IMR-90 (cell line): ENCODE results near the gene AQP5. TPM values are rescaled to one million over a fixed set of nuclear protein-coding genes. Genes with fewer than 3 reads are reported as not detected.

Source experiments
- ATAC-seq: fragments of 200-7000 bp; cut with Tn5 transposase; 2 replicates; pipeline ENCODE4 v1.9.1; 2020; ENCODE audit warnings: low read depth, mild to moderate bottlenecking, moderate library complexity
- BruUV-seq: library from RNA; stranded (reverse); fragments of 400-500 nt; replicated peaks from 2 replicates; lab custom pipeline; 2021; lab: Mats Ljungman, UMichigan
- CTCF ChIA-PET: fragments of 300-600 bp; formaldehyde crosslinking; extraction: SDS; loops from one replicate; lab custom pipeline; 2021; ENCODE audit warnings: antibody characterized with exemption; lab: Yijun Ruan, JAX
- POLR2A ChIA-PET: fragments of 300-600 bp; sonication (Branson Sonifier 250); formaldehyde crosslinking; loops from one replicate; lab custom pipeline; 2022; ENCODE audit warnings: antibody characterized with exemption; ENCODE audit not compliant: unreplicated experiment; lab: Charles Lee
- DNase-seq: peaks from one replicate; pipeline ENCODE4 v3.0.0; 2013
- H2AFZ ChIP-seq: replicated peaks from 2 replicates; pipeline ENCODE3; 2013; ENCODE audit warnings: low read length, mild to moderate bottlenecking; ENCODE audit not compliant: poor library complexity
- H2AK5ac ChIP-seq: 2 replicates; pipeline ENCODE4 v1.6.1; 2013; ENCODE audit warnings: low read depth, low read length, inconsistent platforms
- H2AK9ac ChIP-seq: replicated peaks from 2 replicates; pipeline ENCODE3; 2013; ENCODE audit warnings: mild to moderate bottlenecking, low read depth, low read length, moderate library complexity; ENCODE audit not compliant: poor library complexity
- H2BK120ac ChIP-seq: 2 replicates; pipeline ENCODE4 v1.6.1; 2013; ENCODE audit warnings: low read depth, low read length, inconsistent platforms
- H2BK15ac ChIP-seq: 3 replicates; pipeline ENCODE4 v1.6.1; 2013; ENCODE audit warnings: low read depth, low read length, inconsistent platforms
- H2BK20ac ChIP-seq: 2 replicates; pipeline ENCODE4 v1.6.1; 2013; ENCODE audit warnings: low read depth, mild to moderate bottlenecking, inconsistent platforms, low read length, moderate library complexity
- H2BK5ac ChIP-seq: 2 replicates; pipeline ENCODE4 v1.6.1; 2013; ENCODE audit warnings: mild to moderate bottlenecking, low read depth, low read length, inconsistent platforms; ENCODE audit not compliant: poor library complexity, severe bottlenecking
- H3K14ac ChIP-seq: replicated peaks from 2 replicates; pipeline ENCODE4 v1.6.1; 2013; ENCODE audit warnings: low read depth, low read length, inconsistent platforms
- H3K18ac ChIP-seq: 2 replicates; pipeline ENCODE4 v1.6.1; 2013; ENCODE audit warnings: low read depth, low read length, control low read depth
- H3K23ac ChIP-seq: 2 replicates; pipeline ENCODE4 v1.6.1; 2013; ENCODE audit warnings: low read depth, low read length, inconsistent platforms
- H3K27ac ChIP-seq: 2 replicates; pipeline ENCODE4 v1.5.1; 2013; ENCODE audit warnings: mild to moderate bottlenecking, control low read depth, low read length; ENCODE audit not compliant: insufficient read depth
- H3K27me3 ChIP-seq: 2 replicates; pipeline ENCODE4 v1.6.1; 2013; ENCODE audit warnings: low read length; ENCODE audit not compliant: control insufficient read depth, insufficient read depth
- H3K36me3 ChIP-seq: 2 replicates; pipeline ENCODE4 v1.6.1; 2013; ENCODE audit warnings: low read length, mixed read lengths; ENCODE audit not compliant: control insufficient read depth, insufficient read depth
- H3K4ac ChIP-seq: 2 replicates; pipeline ENCODE4 v1.6.1; 2013; ENCODE audit warnings: low read depth, low read length, inconsistent platforms
- H3K4me1 ChIP-seq: 2 replicates; pipeline ENCODE4 v1.6.1; 2013; ENCODE audit warnings: low read length, mixed read lengths; ENCODE audit not compliant: control insufficient read depth, insufficient read depth
- H3K4me2 ChIP-seq: 2 replicates; pipeline ENCODE4 v1.6.1; 2013; ENCODE audit warnings: low read depth, mild to moderate bottlenecking, control low read depth, low read length, moderate library complexity
- H3K4me3 ChIP-seq: 2 replicates; pipeline ENCODE4 v1.5.1; 2013; ENCODE audit warnings: low read depth, mild to moderate bottlenecking, control low read depth, low read length, moderate library complexity; ENCODE audit not compliant: insufficient read depth
- H3K56ac ChIP-seq: 2 replicates; pipeline ENCODE4 v1.6.1; 2013; ENCODE audit warnings: low read length, inconsistent platforms; ENCODE audit not compliant: insufficient read depth; ENCODE audit errors: extremely low read depth
- H3K79me1 ChIP-seq, 2 experiments: 2 replicates each; pipeline ENCODE4 v1.6.1; 2013; ENCODE audit warnings: low read length in 2 of 2, inconsistent platforms in 1 of 2, low read depth in 1 of 2
- H3K9ac ChIP-seq: 2 replicates; pipeline ENCODE4 v1.6.1; 2013; ENCODE audit warnings: low read depth, low read length, control low read depth
- H3K9me1 ChIP-seq: 2 replicates; pipeline ENCODE4 v1.6.1; 2013; ENCODE audit warnings: low read length, inconsistent platforms; ENCODE audit not compliant: insufficient read depth
- H3K9me3 ChIP-seq: 2 replicates; pipeline ENCODE4 v1.6.1; 2013; ENCODE audit warnings: low read length; ENCODE audit not compliant: control insufficient read depth, insufficient read depth
- H4K20me1 ChIP-seq: 2 replicates; pipeline ENCODE4 v1.6.1; 2013; ENCODE audit warnings: low read length, inconsistent platforms; ENCODE audit not compliant: insufficient read depth
- H4K5ac ChIP-seq: 2 replicates; pipeline ENCODE4 v1.6.1; 2013; ENCODE audit warnings: mild to moderate bottlenecking, low read depth, low read length, control low read depth
- H4K8ac ChIP-seq, 2 experiments: 2 replicates each; pipeline ENCODE4 v1.6.1; 2013; ENCODE audit warnings: low read depth in 2 of 2, low read length in 2 of 2, control low read depth in 1 of 2, inconsistent platforms in 1 of 2
- H4K91ac ChIP-seq: 2 replicates; pipeline ENCODE4 v1.6.1; 2013; ENCODE audit warnings: low read depth, low read length, inconsistent platforms; ENCODE audit not compliant: insufficient read depth
- NFE2L2 ChIP-seq: fragments of 150-350 bp; IDR thresholded peaks from 2 replicates; pipeline ENCODE4 v1.6.1; 2016; ENCODE audit warnings: low read depth, mild to moderate bottlenecking, low read length
- whole genome bisulfite sequencing, 2 experiments: methylation state at CpG; one replicate each; pipeline versions ENCODE4 v1.1.5 to v1.1.7; 2013; ENCODE audit warnings: missing lambda C conversion rate in 2 of 2; ENCODE audit not compliant: insufficient read length in 1 of 2; ENCODE audit errors: extremely low coverage in 2 of 2; 5-methylcytosine and 5-hydroxymethylcytosine counted together
- dilution Hi-C: fragments of 300-500 bp; cut with HindIII; formaldehyde crosslinking; loops from one replicate; pipeline ENCODE4 v1.14.3; 2018; ENCODE audit warnings: low sequenced_read_pairs; ENCODE audit not compliant: unreplicated experiment
- in situ Hi-C: fragments of 300-500 bp; cut with MboI; formaldehyde crosslinking; loops from 3 replicates; pipeline ENCODE4 v1.14.3; 2019; ENCODE audit warnings: low sequenced_read_pairs, inconsistent platforms, mixed read lengths
- intact Hi-C: fragments of 100-400 bp; cut with micrococcal nuclease; formaldehyde crosslinking; loops from 2 replicates; pipeline ENCODE4 v1.10.0; 2022
- polyA plus RNA-seq, 3 experiments: library from polyadenylated mRNA; depleted of rRNA; stranded (reverse); fragments of >200 nt; gene quantifications; 2 replicates each; pipeline ENCODE4 v1.2.3, GENCODE V29; 2012; ENCODE audit warnings: low replicate concordance in 1 of 3
- total RNA-seq: library from RNA; depleted of rRNA; stranded (reverse); fragments of >200 nt; gene quantifications from 2 replicates; pipeline ENCODE4 v1.2.3, GENCODE V29; 2012

The AQP5 gene
- total and polyA plus RNA-seq, 2 of the 4 experiments (the other 2 are of a cell fraction): not detected

DNA sequence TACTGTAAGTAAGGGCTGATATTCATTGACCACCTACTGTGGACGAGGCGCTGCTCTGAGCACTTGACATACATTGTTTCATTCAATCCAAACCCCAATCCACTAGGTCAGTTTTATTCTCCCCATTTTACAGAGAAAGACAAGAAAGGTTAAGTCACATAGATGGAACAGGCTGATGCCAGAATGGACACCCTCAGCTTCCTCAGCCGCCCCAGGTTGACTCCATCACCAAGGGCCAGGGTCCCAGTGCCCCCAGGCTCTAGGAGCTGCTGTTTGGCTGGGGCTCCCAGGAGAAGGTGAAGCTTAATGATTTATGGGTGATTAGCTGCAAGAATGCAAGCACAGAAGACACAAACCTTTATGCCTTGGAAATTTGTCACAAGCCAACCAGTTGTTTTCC lies 11.8 kb upstream of the AQP5 start:
- TF ChIP-seq NFE2L2: no peak
- Histone ChIP-seq H3K9me3 (no peaks in the 10 kb centered on the region), H3K79me1 (no peaks in the 10 kb centered on the region), H3K4me1 (no peaks in the 10 kb centered on the region; the same call in 1 of the 2 replicates), H2AK5ac (no peak overlapping the region), H3K27ac (no peak overlapping the region), H3K9me1 (0 out of 2 replicates have a peak, but pooled peaks cover under 1% of the 10 kb centered on the region), H3K23ac (no peak overlapping the region), H2BK120ac (no peak overlapping the region), H3K4me3 (no peak overlapping the region), H3K36me3 (no peaks in the 10 kb centered on the region), H2BK15ac (no peak overlapping the region), H3K14ac (no peak overlapping the region), H2BK5ac (no peak overlapping the region), H2AK9ac (no peak overlapping the region), H2AFZ (no peak overlapping the region), H4K5ac (no peak overlapping the region), H3K4me2 (no peak overlapping the region), H2BK20ac (no peak overlapping the region), H4K20me1 (no peaks in the 10 kb centered on the region), H3K27me3 (peaks cover 47% of the 10 kb centered on the region), H3K9ac (no peak overlapping the region), H3K18ac (no peak overlapping the region), H4K8ac (no peak overlapping the region), H4K91ac (no peak overlapping the region), H3K56ac (no peak overlapping the region), H3K4ac (no peak overlapping the region)
- ATAC-seq (no peak), DNase-seq (no peak)
- CTCF ChIA-PET: no interaction called here
- no TSS peak for BruUV-seq
- WGBS, 2 experiments: no CpG with 5 or more reads among the region's 3 CpGs
- POLR2A ChIA-PET: no interaction called here
- dilution Hi-C loops: no loop called here
- intact Hi-C loops: no loop called here
- in situ Hi-C loops: loop anchor here (5.0 kb wide), 1 partner anchor 83 kb away; no protein-coding TSS in a partner anchor
